Left ventricle myocardium inferior (tissue), 1 donor: Measurements from ENCODE around the gene RRP1. TPM values are rescaled to one million over a fixed set of nuclear protein-coding genes. Genes with fewer than 3 reads are reported as not detected.

Source experiments
- DNase-seq: peaks from one replicate; pipeline ENCODE4 v3.0.0-alpha.2; 2020
- H3K27ac ChIP-seq: fragments of 200-600 bp; replicated peaks from 2 replicates; pipeline ENCODE4 v1.8.0; 2021
- H3K27me3 ChIP-seq: fragments of 200-600 bp; 2 replicates; pipeline ENCODE4 v1.8.0; 2021; ENCODE audit warnings: low read depth
- H3K36me3 ChIP-seq: fragments of 200-600 bp; 2 replicates; pipeline ENCODE4 v1.8.0; 2021
- H3K4me1 ChIP-seq: fragments of 200-600 bp; 2 replicates; pipeline ENCODE4 v1.8.0; 2021
- H3K4me3 ChIP-seq: fragments of 200-600 bp; 2 replicates; pipeline ENCODE4 v1.8.0; 2021; ENCODE audit warnings: mild to moderate bottlenecking, moderate library complexity
- H3K9me3 ChIP-seq: fragments of 200-600 bp; replicated peaks from 2 replicates; pipeline ENCODE4 v1.8.0; 2021
- CTCF ChIP-seq: fragments of 200-600 bp; IDR thresholded peaks from 2 replicates; pipeline ENCODE4 v1.8.0; 2021; ENCODE audit warnings: antibody characterized with exemption, mild to moderate bottlenecking, borderline replicate concordance
- intact Hi-C: fragments of 100-400 bp; cut with micrococcal nuclease; formaldehyde crosslinking; loops from one replicate; pipeline ENCODE4 v1.11.0; 2022
- total RNA-seq: library from RNA; stranded (reverse); fragmentation: NEBNext Ultra II Directional; extraction: Animal tissue kit (Norgen Biotek cat#: 25700); gene quantifications from one replicate; pipeline ENCODE4 v1.2.1, GENCODE V29; 2021
- donor health status: DM: no; HTN: yes; CAD: no; lungs with severe emphysema.

Gene RRP1
- total RNA-seq, 1 donor from 2014 or later: 8.5 TPM

- H3K27ac ChIP-seq: no peak overlapping the region
- H3K36me3 ChIP-seq: peaks cover 85% of the 10 kb centered on the region
- DNase-seq: no peak
- intact Hi-C loops: no loop called here
- no peaks in the 10 kb centered on the region for H3K27me3 ChIP-seq
- peaks cover 10% of the 10 kb centered on the region for H3K4me1 ChIP-seq
- TF ChIP-seq CTCF: no peak
- H3K9me3 ChIP-seq: no peaks in the 10 kb centered on the region
- H3K4me3 ChIP-seq: no peak overlapping the region
These were observed 38.9 kb upstream of the RRP1 start for GRCh38 chr21:43750339-43751033.

DNA sequence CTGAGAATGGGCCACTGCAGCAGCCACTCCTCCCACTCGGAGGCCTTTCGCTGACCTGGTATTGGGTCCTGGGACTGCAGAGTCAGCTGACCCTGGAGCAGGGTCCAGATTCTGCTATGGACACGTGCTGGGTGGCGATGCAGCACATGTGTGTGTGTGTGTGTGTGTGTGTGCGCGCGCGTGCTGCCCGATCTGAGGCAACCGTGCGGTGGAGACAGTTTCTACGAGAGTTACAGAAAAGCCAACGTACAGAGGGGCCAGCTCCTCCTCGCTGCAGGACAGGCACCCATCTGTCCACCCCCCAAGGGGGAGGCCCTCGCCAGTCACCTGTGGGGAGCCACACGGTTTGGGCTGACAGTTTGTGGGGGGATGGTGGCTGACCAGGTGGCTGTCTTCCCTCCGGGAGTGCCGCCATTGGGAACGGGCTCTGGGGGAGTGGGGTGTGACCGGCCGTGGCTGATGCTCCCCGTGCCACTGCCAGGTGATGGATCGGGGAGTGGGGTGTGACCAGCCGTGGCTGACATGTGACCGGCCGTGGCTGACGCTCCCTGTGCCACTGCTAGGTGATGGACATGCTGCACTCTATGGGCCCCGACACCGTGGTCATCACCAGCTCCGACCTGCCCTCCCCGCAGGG, 37.3 kb upstream of the RRP1 start:
- no peak overlapping the region for H3K4me3 ChIP-seq
- DNase-seq: no peak
- H3K4me1 ChIP-seq: peaks cover 10% of the 10 kb centered on the region
- no peaks in the 10 kb centered on the region for H3K9me3 ChIP-seq
- H3K27ac ChIP-seq: no peak overlapping the region
- intact Hi-C loops: no loop called here
- H3K36me3 ChIP-seq: peaks cover 85% of the 10 kb centered on the region
- TF ChIP-seq CTCF: no peak
- H3K27me3 ChIP-seq: no peaks in the 10 kb centered on the region

DNA sequence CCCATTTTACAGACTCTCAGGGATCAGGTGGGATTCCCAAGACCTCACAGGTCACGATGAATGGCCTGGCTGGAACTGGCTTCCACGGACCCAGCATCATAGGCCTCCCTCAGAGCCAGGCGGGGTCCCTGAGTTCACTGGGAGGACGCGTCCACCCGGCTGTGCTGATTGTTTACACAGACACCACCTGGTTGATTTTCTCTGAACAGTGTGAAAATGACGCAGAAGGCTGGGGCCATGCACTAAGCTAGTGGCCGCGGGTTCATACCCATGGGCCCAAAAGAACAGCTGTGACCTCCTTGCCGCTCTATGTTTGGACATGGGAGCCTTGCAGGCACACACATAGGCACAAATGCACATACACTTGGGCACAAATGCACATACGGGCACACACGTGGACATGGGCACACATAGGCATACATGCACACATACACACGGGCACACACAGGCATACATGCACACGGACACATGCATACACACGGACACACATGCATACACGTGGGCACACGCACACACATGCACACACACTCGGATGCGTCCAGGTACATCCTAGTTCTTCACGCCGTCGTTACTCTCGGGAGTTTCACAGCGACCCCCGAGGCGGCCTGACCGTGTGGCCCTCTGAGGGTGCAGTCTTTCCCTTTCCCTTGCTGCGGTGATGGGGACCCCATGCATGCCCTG, 36.5 kb upstream of the RRP1 start:
- H3K4me3 ChIP-seq: no peak overlapping the region
- peaks cover 18% of the 10 kb centered on the region for H3K4me1 ChIP-seq
- no peaks in the 10 kb centered on the region for H3K9me3 ChIP-seq
- DNase-seq: no peak
- no peak for TF ChIP-seq CTCF
- H3K27ac ChIP-seq: no peak overlapping the region
- intact Hi-C loops: no loop called here
- no peaks in the 10 kb centered on the region for H3K27me3 ChIP-seq
- peaks cover 85% of the 10 kb centered on the region for H3K36me3 ChIP-seq

- no peak for DNase-seq
- Histone ChIP-seq H3K36me3 (peaks cover 82% of the 10 kb centered on the region), H3K4me3 (no peak overlapping the region), H3K9me3 (no peaks in the 10 kb centered on the region), H3K4me1 (peaks cover 18% of the 10 kb centered on the region), H3K27me3 (no peaks in the 10 kb centered on the region), H3K27ac (no peak overlapping the region)
- no peak for TF ChIP-seq CTCF
- intact Hi-C loops: no loop called here
These were observed 36.0 kb upstream of the RRP1 start for GRCh38 chr21:43753439-43753799.

DNA sequence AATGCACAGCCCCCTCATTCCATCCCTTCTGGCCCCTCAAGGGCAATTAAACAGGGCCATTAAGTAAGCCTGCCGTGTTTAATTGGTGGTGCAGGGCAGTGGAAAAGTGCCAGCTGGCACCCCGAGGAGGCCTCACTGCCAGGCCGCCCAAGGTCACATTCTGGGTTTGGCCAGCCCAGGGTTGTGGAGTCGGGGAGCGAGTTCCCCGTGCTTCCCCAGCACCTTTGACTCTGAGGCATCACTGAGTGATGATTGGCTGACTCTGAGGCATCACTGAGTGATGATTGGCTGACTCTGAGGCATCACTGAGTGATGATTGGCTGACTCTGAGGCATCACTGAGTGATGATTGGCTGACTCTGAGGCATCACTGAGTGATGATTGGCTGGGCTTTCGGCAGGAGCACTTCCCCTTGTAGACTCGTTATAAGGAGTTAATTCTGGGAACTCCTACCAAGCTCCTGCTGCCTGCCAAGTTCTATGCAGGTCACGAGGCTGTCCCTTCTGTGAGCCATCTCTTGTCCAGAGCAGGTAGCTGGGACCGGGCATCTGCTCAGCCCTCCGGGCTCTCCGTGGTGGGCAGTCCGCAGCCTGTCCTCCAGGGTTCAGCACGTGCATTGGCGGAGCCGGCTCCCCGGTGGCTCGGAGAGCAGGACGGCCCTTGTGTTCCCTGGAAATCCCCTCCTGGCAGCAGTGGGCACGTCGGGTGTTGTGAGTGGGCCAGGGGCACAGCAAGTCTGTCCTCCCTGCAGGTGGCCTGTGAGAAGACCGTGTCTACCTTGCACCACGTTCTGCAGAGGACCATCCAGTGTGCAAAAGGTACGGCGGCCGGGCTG, 34.2 kb upstream of the RRP1 start:
- no peaks in the 10 kb centered on the region for H3K27me3 ChIP-seq
- no peak for DNase-seq
- no peak for TF ChIP-seq CTCF
- H3K27ac ChIP-seq: peak overlapping the region; percentile 11
- peaks cover 71% of the 10 kb centered on the region for H3K36me3 ChIP-seq
- no peak overlapping the region for H3K4me3 ChIP-seq
- intact Hi-C loops: no loop called here
- peaks cover 18% of the 10 kb centered on the region for H3K4me1 ChIP-seq
- no peaks in the 10 kb centered on the region for H3K9me3 ChIP-seq
